NCI-H2196 treated with DMSO at 0.1 percent for 48 hours (cell line): ENCODE measurements around the gene MALAT1.

Source experiments
- DNase-seq: peaks from one replicate; lab custom pipeline; 2025; ENCODE audit not compliant: unreplicated experiment; lab: John Stamatoyannopoulos, UW

MALAT1 gene

GRCh38 chr11:65537620-65538231 lies 38.9 kb downstream of the MALAT1 start:
- no peak for DNase-seq

- DNase-seq: no peak
These were observed 39.5 kb downstream of the MALAT1 start for GRCh38 chr11:65538232-65538914.

- no peak for DNase-seq
These were observed 40.3 kb downstream of the MALAT1 start for GRCh38 chr11:65538915-65539743.

GRCh38 chr11:65539744-65540289 lies 41.0 kb downstream of the MALAT1 start:
- DNase-seq: no peak

GRCh38 chr11:65540290-65541092 lies 41.6 kb downstream of the MALAT1 start:
- DNase-seq: peak; percentile 79

GRCh38 chr11:65541093-65541982 lies 42.5 kb downstream of the MALAT1 start:
- no peak for DNase-seq

- DNase-seq: no peak
These were observed 44.0 kb downstream of the MALAT1 start for GRCh38 chr11:65542738-65543390.

- no peak for DNase-seq
These were observed 47.0 kb downstream of the MALAT1 start for GRCh38 chr11:65545853-65546216.

GRCh38 chr11:65546217-65546958 lies 47.5 kb downstream of the MALAT1 start:
- DNase-seq: peak; percentile 87

GRCh38 chr11:65547446-65548125 lies 48.7 kb downstream of the MALAT1 start:
- DNase-seq: no peak

- no peak for DNase-seq
These were observed 49.5 kb downstream of the MALAT1 start for GRCh38 chr11:65548395-65548794.

GRCh38 chr11:65549096-65549495 lies 50.3 kb downstream of the MALAT1 start:
- DNase-seq: no peak

- peak; percentile 89 for DNase-seq
These were observed 52.9 kb downstream of the MALAT1 start for GRCh38 chr11:65551572-65552387.

- DNase-seq: peak; percentile 49
These were observed 53.6 kb downstream of the MALAT1 start for GRCh38 chr11:65552388-65552951.

GRCh38 chr11:65553301-65554001 lies 54.6 kb downstream of the MALAT1 start:
- DNase-seq: peak; percentile 85

GRCh38 chr11:65554057-65554818 lies 55.4 kb downstream of the MALAT1 start:
- no peak for DNase-seq
